ENCODE measurements around the gene ST8SIA2.

Gene ST8SIA2

GRCh38 chr15:92395098-92395635, 1.5 kb downstream of the ST8SIA2 start:
- in situ Hi-C loops (cut with MboI; ENCODE audit: low sequenced_read_pairs): no loop called here

GRCh38 chr15:92399271-92399950, 5.7 kb downstream of the ST8SIA2 start:
- in situ Hi-C loops (cut with MboI; ENCODE audit: low sequenced_read_pairs): no loop called here

DNA sequence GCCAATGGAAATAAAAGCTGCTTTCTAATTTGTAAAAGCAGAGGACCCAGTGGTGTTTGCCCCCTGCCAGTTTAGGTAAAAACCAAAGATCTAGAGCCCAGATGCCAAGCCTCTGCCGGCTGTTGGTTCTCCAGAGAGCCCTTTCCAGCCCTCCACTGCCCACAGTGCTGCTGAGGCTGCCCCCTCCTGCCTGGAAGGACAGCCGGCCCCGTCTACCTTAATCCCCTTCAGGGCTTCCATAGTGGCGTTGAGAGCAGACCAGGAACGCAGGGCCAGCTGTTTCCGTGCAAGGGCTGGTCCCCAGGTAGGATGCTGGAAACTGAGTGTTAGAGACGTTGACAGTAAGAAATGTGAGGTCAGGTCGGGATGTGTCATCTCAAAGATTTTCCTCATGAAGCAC, 6.9 kb downstream of the ST8SIA2 start:
- in situ Hi-C loops (cut with MboI; ENCODE audit: low sequenced_read_pairs): no loop called here

DNA sequence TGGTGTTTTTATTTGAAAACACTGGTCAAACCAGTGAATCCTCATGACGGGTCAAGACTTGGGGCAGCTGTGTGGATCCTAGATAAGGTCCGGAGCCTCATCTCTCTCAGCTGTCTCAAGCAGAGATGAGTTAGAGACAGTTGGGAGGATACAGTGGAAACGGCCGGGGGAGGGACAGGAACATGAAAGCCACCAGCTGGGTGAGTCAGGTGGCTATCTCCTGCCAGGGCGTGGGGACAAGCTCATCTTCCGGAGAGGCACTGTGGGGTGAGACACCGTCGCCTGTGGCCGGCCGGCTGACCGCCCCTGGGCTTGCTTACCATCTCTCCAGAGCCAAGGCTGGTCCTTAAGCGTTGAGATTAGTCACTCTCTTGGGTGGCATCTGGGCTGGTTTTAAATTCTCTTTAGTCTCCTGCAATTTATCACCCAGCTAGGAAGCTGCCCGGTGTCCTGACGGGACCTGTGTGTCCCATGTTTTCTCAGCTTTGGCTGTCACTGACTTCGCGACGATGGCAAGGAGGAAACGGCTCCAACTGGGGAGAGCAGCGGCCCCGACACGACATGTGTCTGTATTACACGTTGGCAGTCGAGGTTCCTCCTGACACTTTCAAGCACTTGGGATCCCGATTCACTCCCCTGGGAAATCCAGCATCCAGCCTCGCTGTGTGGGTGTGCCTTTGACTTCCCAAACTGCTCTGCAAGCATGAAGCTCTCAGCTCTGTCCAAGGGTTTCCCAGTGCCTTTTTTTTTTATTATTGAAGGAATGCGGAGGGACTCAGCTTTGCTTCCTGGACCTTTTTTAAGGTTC, 7.5 kb downstream of the ST8SIA2 start:
- in situ Hi-C loops (cut with MboI; ENCODE audit: low sequenced_read_pairs): no loop called here

DNA sequence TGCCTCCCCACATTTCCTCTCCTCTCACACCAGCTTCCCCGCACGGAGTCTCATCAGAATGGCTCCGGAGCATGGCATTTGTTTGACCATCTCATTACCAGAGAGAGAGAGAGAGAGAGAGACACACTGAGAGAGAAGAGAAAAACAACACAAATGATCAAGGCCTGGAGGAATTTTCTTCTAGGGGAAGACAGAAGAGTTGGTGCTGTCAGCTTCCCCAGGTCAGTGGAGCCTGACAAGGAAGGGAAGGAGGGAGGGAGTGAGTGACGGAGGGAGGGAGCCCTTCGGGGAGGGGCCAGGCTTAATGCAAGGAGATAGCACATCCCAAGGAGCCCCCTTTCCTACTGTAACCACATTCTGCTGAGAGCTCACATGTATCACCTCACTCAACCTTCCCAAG, 9.1 kb downstream of the ST8SIA2 start:
- in situ Hi-C loops (cut with MboI; ENCODE audit: low sequenced_read_pairs): no loop called here

DNA sequence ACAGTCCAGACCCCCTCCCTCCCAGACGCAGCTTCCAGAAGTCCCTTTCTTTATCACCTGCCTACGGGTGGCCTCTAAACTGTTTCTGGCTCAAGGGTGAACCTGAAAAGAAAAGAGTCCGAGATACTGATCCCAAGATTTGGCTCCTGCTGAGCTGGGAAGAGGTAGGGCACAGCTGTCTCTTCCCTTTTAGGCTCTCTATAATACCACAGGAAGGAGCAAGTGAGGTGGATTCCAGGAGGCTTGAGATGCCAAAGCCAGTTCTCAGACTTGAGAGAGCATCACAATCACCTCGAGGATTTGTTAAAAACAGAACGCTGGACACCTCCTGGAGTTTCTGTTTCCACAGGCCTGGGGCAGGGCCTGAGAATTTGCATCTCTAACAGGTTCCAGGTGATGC, 12.3 kb downstream of the ST8SIA2 start:
- in situ Hi-C loops (cut with MboI; ENCODE audit: low sequenced_read_pairs): no loop called here

- in situ Hi-C loops (cut with MboI; ENCODE audit: low sequenced_read_pairs): no loop called here
Observed at GRCh38 chr15:92407321-92407720, 13.6 kb downstream of the ST8SIA2 start.

DNA sequence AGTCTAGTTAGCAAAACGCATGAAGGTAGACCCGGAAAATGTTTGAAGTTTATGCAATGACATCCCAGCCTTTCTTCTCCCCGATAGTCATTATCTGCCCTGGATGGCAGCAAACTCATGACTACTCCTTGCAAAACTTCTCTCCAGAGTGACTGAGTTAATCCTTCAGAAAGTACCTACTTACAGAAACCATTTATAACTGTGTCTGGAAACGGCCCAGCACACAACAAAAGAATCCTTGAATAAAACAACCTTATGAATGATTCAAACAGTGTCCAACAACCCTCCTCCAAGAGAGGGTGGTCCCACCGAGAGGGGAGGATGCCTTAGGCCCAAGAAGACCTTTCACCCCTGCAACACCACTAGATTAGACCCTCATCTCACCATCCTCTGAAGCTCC, 14.2 kb downstream of the ST8SIA2 start:
- in situ Hi-C loops (cut with MboI; ENCODE audit: low sequenced_read_pairs): no loop called here

- in situ Hi-C loops (cut with MboI; ENCODE audit: low sequenced_read_pairs): no loop called here
Observed at GRCh38 chr15:92409006-92409405, 15.3 kb downstream of the ST8SIA2 start.

DNA sequence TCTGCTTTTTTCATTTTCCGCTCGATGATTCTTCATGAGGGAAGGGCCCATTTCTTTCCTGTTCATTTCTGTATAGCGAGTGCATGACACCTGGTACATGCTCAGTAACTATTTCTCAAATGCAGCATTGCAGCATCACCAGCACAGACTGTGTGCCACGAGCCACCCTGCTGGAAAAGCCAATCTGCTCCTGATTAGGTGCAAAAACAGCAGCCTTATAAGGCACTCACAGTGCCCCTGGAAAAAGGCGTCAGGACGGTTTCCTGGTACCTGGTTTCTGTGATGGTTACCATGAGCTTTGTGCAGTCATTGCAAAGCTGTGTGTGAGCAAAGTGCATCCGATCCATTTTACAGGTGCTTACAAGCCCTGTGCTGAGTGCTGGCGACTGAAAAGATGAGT, 15.8 kb downstream of the ST8SIA2 start:
- in situ Hi-C loops (cut with MboI; ENCODE audit: low sequenced_read_pairs): no loop called here

GRCh38 chr15:92410537-92410936, 16.9 kb downstream of the ST8SIA2 start:
- in situ Hi-C loops (cut with MboI; ENCODE audit: low sequenced_read_pairs): no loop called here

DNA sequence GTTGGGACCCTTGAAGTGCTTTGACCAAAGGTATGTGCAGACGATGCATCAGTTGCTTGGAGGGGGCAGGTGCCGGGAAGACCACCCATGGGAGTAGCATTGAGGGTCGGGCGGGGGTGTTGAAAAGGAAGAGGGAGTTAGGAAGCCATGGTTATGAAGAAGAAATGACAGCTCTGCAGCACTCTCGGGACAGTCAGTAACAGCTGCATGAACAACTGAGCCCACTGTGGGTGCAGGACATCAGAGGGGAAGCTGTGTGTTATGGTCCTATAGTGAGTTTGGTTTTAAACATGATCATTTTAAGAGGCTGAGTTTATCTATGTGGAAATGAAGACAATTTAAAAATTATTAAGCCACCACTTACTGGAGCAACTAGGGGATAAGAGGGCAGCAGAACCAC, 17.6 kb downstream of the ST8SIA2 start:
- in situ Hi-C loops (cut with MboI; ENCODE audit: low sequenced_read_pairs): no loop called here

DNA sequence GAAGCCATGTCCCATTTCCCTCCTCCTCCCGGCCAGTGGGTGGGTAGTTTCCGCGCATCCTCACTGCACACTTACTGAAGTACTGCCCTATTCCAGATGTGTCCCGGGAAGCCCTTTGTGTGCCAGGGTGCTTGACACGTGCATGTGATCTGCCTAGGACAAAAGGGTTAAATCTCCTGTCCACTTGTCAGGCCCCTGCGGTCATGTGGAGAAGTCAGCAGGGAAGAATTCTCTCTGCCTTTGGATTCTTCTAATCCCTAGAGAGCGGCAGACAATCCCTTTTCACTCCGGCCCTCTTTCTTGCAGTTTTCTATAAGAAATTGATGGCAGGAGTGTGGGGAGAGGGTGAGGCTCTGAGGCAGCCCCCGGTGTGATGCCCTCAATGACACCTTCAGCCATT, 19.8 kb downstream of the ST8SIA2 start:
- in situ Hi-C loops (cut with MboI; ENCODE audit: low sequenced_read_pairs): no loop called here

- in situ Hi-C loops (cut with MboI; ENCODE audit: low sequenced_read_pairs): no loop called here
Observed at GRCh38 chr15:92415639-92416297, 22.1 kb downstream of the ST8SIA2 start.

- in situ Hi-C loops (cut with MboI; ENCODE audit: low sequenced_read_pairs): no loop called here
Observed at GRCh38 chr15:92416557-92416956, 22.9 kb downstream of the ST8SIA2 start.

GRCh38 chr15:92417716-92418115, 24.0 kb downstream of the ST8SIA2 start:
- in situ Hi-C loops (cut with MboI; ENCODE audit: low sequenced_read_pairs): no loop called here

- in situ Hi-C loops (cut with MboI; ENCODE audit: low sequenced_read_pairs): no loop called here
Observed at GRCh38 chr15:92418864-92419263, 25.2 kb downstream of the ST8SIA2 start.

DNA sequence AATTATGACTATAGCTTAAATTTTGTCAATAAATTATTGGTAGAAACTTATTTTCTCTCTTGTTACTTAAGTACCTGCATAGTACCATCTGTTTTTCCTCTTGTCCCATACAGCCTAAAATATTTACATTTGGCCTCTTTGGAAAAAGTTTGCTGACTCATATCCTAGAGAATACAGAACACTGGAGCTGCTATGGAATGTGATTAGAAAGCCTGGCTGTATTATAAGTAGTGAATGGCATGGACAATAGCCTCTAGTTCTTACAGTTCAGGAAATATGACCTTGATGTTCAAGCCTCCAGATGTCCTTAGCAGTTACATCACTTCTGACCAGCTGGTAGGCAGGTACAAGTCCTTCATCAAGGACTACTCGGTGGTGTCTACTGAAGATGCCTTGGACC, 28.3 kb downstream of the ST8SIA2 start:
- in situ Hi-C loops (cut with MboI; ENCODE audit: low sequenced_read_pairs): no loop called here

DNA sequence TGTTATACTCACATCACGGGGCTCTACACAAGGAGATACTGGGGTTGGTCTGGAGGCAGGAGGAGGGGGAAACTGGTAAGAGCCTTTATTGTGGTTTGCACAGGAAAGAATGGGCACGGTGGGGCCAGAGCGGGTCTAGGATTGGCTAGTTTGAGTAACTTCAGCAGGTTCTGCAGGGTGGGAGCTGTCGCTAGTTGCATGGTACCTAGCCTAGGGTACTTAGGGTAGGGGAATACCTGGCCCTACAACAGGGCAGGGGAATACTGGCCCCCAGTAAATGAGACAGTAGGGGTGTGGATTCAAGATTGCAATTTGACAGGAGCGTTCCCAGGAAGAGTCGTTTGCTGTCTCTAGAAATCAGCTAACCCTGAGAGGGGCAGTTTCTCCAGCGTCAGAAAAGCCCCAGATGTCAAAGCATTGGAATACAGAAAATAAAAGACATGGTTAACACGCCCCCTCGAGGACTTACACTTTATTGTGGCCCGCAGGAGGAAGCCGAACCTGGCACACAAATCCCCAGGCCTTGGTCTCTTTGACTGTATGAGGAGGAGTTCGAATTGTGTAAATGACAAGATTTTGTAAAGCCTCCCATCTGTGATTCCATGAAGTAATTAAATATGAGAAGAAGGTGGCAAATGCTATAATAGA, 32.0 kb downstream of the ST8SIA2 start:
- in situ Hi-C loops (cut with MboI; ENCODE audit: low sequenced_read_pairs): no loop called here

DNA sequence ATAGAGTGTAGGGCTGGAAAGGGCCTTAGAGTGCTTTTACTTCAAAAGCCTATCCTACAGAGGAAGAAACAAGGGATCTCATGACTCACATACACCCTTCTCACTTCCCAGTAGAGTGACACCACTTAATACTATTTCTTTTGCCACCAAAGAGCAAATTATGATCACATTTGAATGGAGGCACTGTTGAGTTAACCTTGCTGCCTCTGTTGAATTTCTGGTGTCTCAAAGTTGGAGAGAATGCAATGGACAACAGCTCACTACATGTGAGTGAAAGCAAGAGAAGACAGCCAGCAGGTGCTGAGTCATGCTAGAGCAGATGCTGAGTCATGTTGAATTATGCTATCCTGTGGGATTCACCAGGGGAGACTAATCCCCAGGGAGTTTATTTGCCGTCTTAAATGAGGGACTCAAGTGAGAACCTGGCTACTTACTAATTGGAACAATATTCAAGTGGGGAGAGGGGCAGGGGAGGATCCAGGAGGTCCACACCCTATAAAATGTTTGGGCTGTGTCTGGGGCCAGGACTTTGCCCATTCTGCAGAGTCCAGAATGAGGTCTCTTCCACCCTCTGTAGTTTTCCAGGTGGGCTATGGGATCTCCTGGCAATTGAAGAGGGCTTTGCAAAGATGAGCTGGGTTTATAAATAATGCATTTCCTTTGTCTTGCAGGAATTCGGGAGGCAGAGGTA, 35.8 kb downstream of the ST8SIA2 start:
- in situ Hi-C loops (cut with MboI; ENCODE audit: low sequenced_read_pairs): no loop called here

GRCh38 chr15:92430069-92430440, 36.4 kb downstream of the ST8SIA2 start:
- in situ Hi-C loops (cut with MboI; ENCODE audit: low sequenced_read_pairs): no loop called here

Measured in HL-60/S4 (cell line).